ENCODE results near the gene LPCAT1.

- TF ChIP-seq CTCF (IDR thresholded peaks at IDR 0.05) = no peak
- TF ChIP-seq POLR2A (IDR thresholded peaks at IDR 0.05) = no peak
These were observed 35.2 kb upstream of the LPCAT1 start for GRCh38 chr5:1558944-1559343.

Measured in Peyer's patch (tissue), 4 donors.